Uterus (tissue), 2 donors: ENCODE results near the gene TMEM97.

Experiments used
- POLR2A ChIP-seq, 2 donors: fragments of 450-650 bp; IDR thresholded peaks; one replicate each; pipeline ENCODE4 v1.6.1; 2016; ENCODE audit warnings: antibody characterized with exemption in 2 of 2, mild to moderate bottlenecking in 1 of 2, moderate library complexity in 1 of 2
- TF ChIP-seq, protein P1 (sequence below), 4 experiments: fragments of 200-600 bp in 2 of 4; fragments of 450-650 bp in 2 of 4; sonication (generic) in 2 of 4; IDR thresholded peaks; one replicate each; pipeline ENCODE4 v1.5.1; 2016 to 2019; ENCODE audit warnings: antibody characterized with exemption in 4 of 4, mild to moderate bottlenecking in 2 of 4, moderate library complexity in 1 of 4

DNA sequence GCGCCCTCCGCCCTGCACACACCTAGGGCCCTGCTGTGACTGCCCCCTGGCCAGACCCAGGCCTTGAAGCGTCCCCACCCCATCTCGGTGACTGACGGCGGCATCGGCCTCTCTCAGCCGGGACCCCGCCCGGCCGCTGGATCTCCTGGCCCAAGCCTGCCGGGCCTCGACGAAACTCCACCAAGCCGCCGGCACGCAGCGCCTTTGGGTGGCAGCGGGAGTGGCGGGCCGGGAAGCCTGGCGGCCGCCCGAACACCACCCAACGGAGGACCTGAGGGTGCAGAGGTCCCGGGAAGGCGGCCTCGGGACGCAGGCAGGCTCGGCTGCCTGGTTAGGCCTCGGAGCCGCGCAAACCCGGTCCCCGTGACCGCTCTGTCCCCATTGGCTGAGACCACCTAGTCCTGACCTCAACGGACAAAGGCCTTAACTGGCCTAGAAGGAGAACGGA, 12.0 kb upstream of the TMEM97 start:
- TF ChIP-seq, protein P1, sequence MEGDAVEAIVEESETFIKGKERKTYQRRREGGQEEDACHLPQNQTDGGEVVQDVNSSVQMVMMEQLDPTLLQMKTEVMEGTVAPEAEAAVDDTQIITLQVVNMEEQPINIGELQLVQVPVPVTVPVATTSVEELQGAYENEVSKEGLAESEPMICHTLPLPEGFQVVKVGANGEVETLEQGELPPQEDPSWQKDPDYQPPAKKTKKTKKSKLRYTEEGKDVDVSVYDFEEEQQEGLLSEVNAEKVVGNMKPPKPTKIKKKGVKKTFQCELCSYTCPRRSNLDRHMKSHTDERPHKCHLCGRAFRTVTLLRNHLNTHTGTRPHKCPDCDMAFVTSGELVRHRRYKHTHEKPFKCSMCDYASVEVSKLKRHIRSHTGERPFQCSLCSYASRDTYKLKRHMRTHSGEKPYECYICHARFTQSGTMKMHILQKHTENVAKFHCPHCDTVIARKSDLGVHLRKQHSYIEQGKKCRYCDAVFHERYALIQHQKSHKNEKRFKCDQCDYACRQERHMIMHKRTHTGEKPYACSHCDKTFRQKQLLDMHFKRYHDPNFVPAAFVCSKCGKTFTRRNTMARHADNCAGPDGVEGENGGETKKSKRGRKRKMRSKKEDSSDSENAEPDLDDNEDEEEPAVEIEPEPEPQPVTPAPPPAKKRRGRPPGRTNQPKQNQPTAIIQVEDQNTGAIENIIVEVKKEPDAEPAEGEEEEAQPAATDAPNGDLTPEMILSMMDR (IDR thresholded peaks at IDR 0.05), result no peak
- TF ChIP-seq POLR2A (IDR thresholded peaks at IDR 0.05), result no peak
